HCT116 (cell line): ENCODE data around the gene BCR. TPM values are rescaled to one million over a fixed set of nuclear protein-coding genes. Genes with fewer than 3 reads are reported as not detected.

Experiments used
- ATAC-seq: fragments of 200-7000 bp; cut with Tn5 transposase; 2 replicates; pipeline ENCODE4 v1.9.1; 2020; ENCODE audit warnings: mild to moderate bottlenecking, moderate library complexity
- BruUV-seq: library from RNA; stranded (reverse); fragments of 400-500 nt; replicated peaks from 2 replicates; lab custom pipeline; 2021; lab: Mats Ljungman, UMichigan
- CTCF ChIA-PET: fragments of 300-600 bp; sonication (Branson Sonifier 250); formaldehyde crosslinking; loops from one replicate; lab custom pipeline; 2021; ENCODE audit warnings: antibody characterized with exemption; lab: Charles Lee
- POLR2A ChIA-PET: fragments of 300-600, 350-600 bp; sonication (Branson Sonifier 250); formaldehyde crosslinking; loops from one replicate; lab custom pipeline; 2021; ENCODE audit warnings: antibody characterized with exemption; lab: Charles Lee
- RAD21 ChIA-PET, 2 experiments: fragments of 300-600 bp; sonication (Branson Sonifier 250); formaldehyde crosslinking; loops; one replicate each; lab custom pipeline; 2023; ENCODE audit warnings: low total read pairs in 2 of 2; ENCODE audit not compliant: uncharacterized antibody in 2 of 2, unreplicated experiment in 2 of 2, low non-redundant PET in 1 of 2; lab: Charles Lee
- DNase-seq: peaks from one replicate; pipeline ENCODE4 v3.0.0-alpha.2; 2010; ENCODE audit warnings: low read depth, low spot score
- H2AFZ ChIP-seq: fragments of 200-600 bp; shearing (Covaris generic), sonication (generic); 2 replicates; pipeline ENCODE4 v1.6.1; 2017; ENCODE audit warnings: low read depth, mixed run types, mixed read lengths, antibody characterized with exemption, low read length; ENCODE audit not compliant: poor library complexity, severe bottlenecking
- H3K27ac ChIP-seq: 2 replicates; pipeline ENCODE4 v1.5.1; 2012; ENCODE audit warnings: low read depth, low read length
- H3K27me3 ChIP-seq: fragments of 200-600 bp; sonication (generic); 2 replicates; pipeline ENCODE4 v1.6.1; 2016; ENCODE audit warnings: mixed run types, low read length, mixed read lengths; ENCODE audit not compliant: insufficient read depth
- H3K36me3 ChIP-seq, 2 experiments: fragments of 200-500 bp in 1 of 2; fragments of 200-600 bp in 1 of 2; sonication (Bioruptor generic) in 1 of 2; sonication (generic) in 1 of 2; 2 replicates each; pipeline versions ENCODE4 v1.5.1 to v1.6.1; 2014 to 2016; ENCODE audit warnings: low read length in 2 of 2, inconsistent platforms in 1 of 2, mixed read lengths in 1 of 2, mixed run types in 1 of 2; ENCODE audit not compliant: insufficient read depth in 2 of 2, control insufficient read depth in 1 of 2
- H3K4me1 ChIP-seq, 2 experiments: fragments of 200-600 bp in 1 of 2; sonication (generic) in 1 of 2; 2 replicates each; pipeline versions ENCODE4 v1.5.1 to v1.6.1; 2012 to 2017; ENCODE audit warnings: low read length in 2 of 2, inconsistent platforms in 1 of 2, mild to moderate bottlenecking in 1 of 2, mixed read lengths in 1 of 2, mixed run types in 1 of 2, moderate library complexity in 1 of 2; ENCODE audit not compliant: insufficient read depth in 2 of 2, control insufficient read depth in 1 of 2
- H3K4me2 ChIP-seq: fragments of 200-600 bp; sonication (generic); 2 replicates; pipeline ENCODE4 v1.6.1; 2017; ENCODE audit warnings: mixed run types, low read length, mixed read lengths
- H3K4me3 ChIP-seq, 2 experiments: fragments of 200-600 bp in 1 of 2; sonication (generic) in 1 of 2; replicated peaks in 1 of 2; 2 replicates each; pipeline ENCODE4 v1.5.1; 2011 to 2016; ENCODE audit warnings: low read length in 2 of 2, control low read depth in 1 of 2, low read depth in 1 of 2, mild to moderate bottlenecking in 1 of 2, mixed read lengths in 1 of 2, mixed run types in 1 of 2
- H3K79me2 ChIP-seq: fragments of 200-600 bp; sonication (generic); 2 replicates; pipeline ENCODE4 v1.6.1; 2017; ENCODE audit warnings: mild to moderate bottlenecking, mixed run types, low read length, moderate library complexity, mixed read lengths; ENCODE audit not compliant: insufficient read depth
- H3K9ac ChIP-seq: fragments of 200-600 bp; sonication (generic); 2 replicates; pipeline ENCODE4 v1.6.1; 2016; ENCODE audit warnings: low read length, mixed read lengths
- H3K9me2 ChIP-seq: fragments of 200-600 bp; sonication (generic), shearing (Covaris generic); 2 replicates; pipeline ENCODE4 v1.6.1; 2017; ENCODE audit warnings: mixed run types, mild to moderate bottlenecking, moderate library complexity; ENCODE audit not compliant: insufficient read depth
- H3K9me3 ChIP-seq, 2 experiments: fragments of 200-500 bp in 1 of 2; fragments of 200-600 bp in 1 of 2; sonication (Bioruptor generic) in 1 of 2; sonication (generic) in 1 of 2; 2 replicates each; pipeline ENCODE4 v1.6.1; 2014 to 2017; ENCODE audit warnings: low read length in 2 of 2, mixed read lengths in 2 of 2, inconsistent platforms in 1 of 2, low read depth in 1 of 2, mild to moderate bottlenecking in 1 of 2, mixed run types in 1 of 2, moderate library complexity in 1 of 2; ENCODE audit not compliant: control insufficient read depth in 1 of 2, insufficient read depth in 1 of 2
- H4K20me1 ChIP-seq: fragments of 200-600 bp; sonication (generic), shearing (Covaris generic); 2 replicates; pipeline ENCODE4 v1.6.1; 2017; ENCODE audit warnings: mixed run types, mild to moderate bottlenecking, moderate library complexity; ENCODE audit not compliant: insufficient read depth
- CBX3 ChIP-seq: IDR thresholded peaks from 2 replicates; pipeline ENCODE4 v1.6.1; 2012; ENCODE audit warnings: low read depth
- FOSL1 ChIP-seq: IDR thresholded peaks from 2 replicates; pipeline ENCODE4 v1.6.1; 2012; ENCODE audit warnings: low read depth
- JUND ChIP-seq: IDR thresholded peaks from 2 replicates; pipeline ENCODE4 v1.6.1; 2012
- MAX ChIP-seq: IDR thresholded peaks from 2 replicates; pipeline ENCODE4 v1.6.1; 2012
- POLR2AphosphoS5 ChIP-seq: IDR thresholded peaks from 2 replicates; pipeline ENCODE4 v1.6.1; 2011; ENCODE audit warnings: mild to moderate bottlenecking, low read depth, low read length, moderate library complexity
- RAD21 ChIP-seq: IDR thresholded peaks from 2 replicates; pipeline ENCODE4 v1.6.1; 2012; ENCODE audit warnings: low read depth, mild to moderate bottlenecking
- SP1 ChIP-seq: IDR thresholded peaks from 2 replicates; pipeline ENCODE4 v1.6.1; 2012; ENCODE audit warnings: low read depth
- SRF ChIP-seq: IDR thresholded peaks from 2 replicates; pipeline ENCODE4 v1.6.1; 2012; ENCODE audit warnings: low read depth
- YY1 ChIP-seq: IDR thresholded peaks from 2 replicates; pipeline ENCODE4 v1.6.1; 2011; ENCODE audit warnings: low read length, low read depth, moderate library complexity, mild to moderate bottlenecking; ENCODE audit not compliant: insufficient replicate concordance; ENCODE audit errors: extremely low read depth
- ZBTB33 ChIP-seq: IDR thresholded peaks from 2 replicates; pipeline ENCODE4 v1.6.1; 2011; ENCODE audit warnings: mild to moderate bottlenecking, low read length, moderate library complexity; ENCODE audit not compliant: insufficient replicate concordance; ENCODE audit errors: extremely low read depth
- ZNF274 ChIP-seq: fragments of 200-500 bp; sonication (Bioruptor generic); IDR thresholded peaks from 2 replicates; pipeline ENCODE4 v1.6.1; 2014; ENCODE audit warnings: mild to moderate bottlenecking, low read depth, low read length, inconsistent platforms
- intact Hi-C: fragments of 100-400 bp; cut with micrococcal nuclease; formaldehyde crosslinking; loops from 2 replicates; pipeline ENCODE4 v1.10.0; 2022
- total RNA-seq: library from RNA; stranded (reverse); gene quantifications from one replicate; pipeline ENCODE4 v1.2.1, GENCODE V29; 2021; ENCODE audit not compliant: unreplicated experiment
- TF ChIP-seq, protein P1 (sequence below): IDR thresholded peaks from 2 replicates; pipeline ENCODE4 v1.6.1; 2012
- TF ChIP-seq, protein P2 (sequence below): IDR thresholded peaks from 2 replicates; pipeline ENCODE4 v1.6.1; 2012; ENCODE audit warnings: low read depth

Gene BCR
- total RNA-seq, 1 experiment from 2014 or later, result 39.7 TPM

DNA sequence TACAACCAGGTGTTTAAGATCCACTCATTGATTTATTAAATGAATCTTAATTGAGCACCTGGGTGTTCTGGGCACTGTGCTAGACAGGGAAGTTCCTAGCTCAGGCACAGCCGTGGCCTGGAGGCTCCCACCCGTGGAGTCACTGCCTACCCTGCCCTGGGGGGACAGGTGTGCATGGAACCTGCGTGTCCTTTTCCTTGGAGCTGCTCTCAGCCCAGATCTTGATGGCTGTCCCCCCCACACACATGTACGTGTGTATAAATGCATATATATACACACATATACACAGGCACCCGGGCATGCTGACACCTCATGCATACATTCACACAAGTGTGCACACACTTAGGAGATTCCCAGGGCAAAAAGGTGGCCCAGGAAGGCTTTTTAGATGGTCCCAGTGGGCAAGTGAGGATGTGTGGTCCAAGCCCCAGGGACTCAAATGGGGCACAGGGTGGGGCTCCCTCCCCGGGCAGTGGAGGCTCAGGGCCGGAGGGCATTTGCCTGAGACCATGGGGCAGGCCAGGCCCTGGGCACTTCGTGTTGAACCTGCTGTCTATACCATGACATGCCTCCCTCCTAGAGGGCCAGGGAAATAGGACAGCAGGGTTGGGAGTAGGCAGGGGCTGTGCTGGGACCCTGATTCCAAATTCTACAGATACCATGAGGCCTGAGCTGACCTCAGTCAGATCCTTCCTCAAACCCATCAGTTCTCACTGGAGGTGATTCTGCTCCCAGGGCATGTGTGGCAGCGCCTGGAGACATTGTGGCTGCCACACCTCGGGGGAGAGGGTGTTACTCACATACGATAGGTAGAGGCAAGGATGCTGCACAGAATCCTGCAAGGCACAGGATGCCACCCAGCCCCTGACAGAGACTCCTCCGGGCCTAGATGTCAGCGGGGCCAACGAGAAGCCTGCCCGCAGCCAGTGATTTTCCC is 77.8 kb downstream of the BCR start:
- Histone ChIP-seq H3K4me2 (no peak overlapping the region), H3K9ac (no peak overlapping the region), H2AFZ (no peak overlapping the region), H3K9me2 (no peaks in the 10 kb centered on the region), H3K79me2 (peaks cover 16% of the 10 kb centered on the region; the same call in 1 of the 2 replicates), H3K4me3 (no peak overlapping the region), H4K20me1 (no peaks in the 10 kb centered on the region), H3K27ac (no peak overlapping the region), H3K9me3 (no peaks in the 10 kb centered on the region), H3K27me3 (no peaks in the 10 kb centered on the region), H3K36me3 (peaks cover 8 to 12% of the 10 kb centered on the region in 2 experiments; a peak in 3 of 4 replicates), H3K4me1 (no peaks in the 10 kb centered on the region; a peak in 1 of 4 replicates)
- TF ChIP-seq POLR2AphosphoS5 (no peak), YY1 (no peak), RAD21 (no peak), SP1 (no peak)
- ChIA-PET CTCF (no interaction called here), RAD21 (no interaction called here), POLR2A (no interaction called here)
- intact Hi-C loops, result no loop called here
- no TSS peak for BruUV-seq
- DNase-seq (no peak), ATAC-seq (no peak)

GRCh38 chr22:23258826-23259170 is 78.5 kb downstream of the BCR start:
- RAD21 ChIA-PET, result no interaction called here
- Histone ChIP-seq H4K20me1 (no peaks in the 10 kb centered on the region), H3K4me1 (no peaks in the 10 kb centered on the region; a peak in 1 of 4 replicates), H3K4me3 (no peak overlapping the region), H3K9me3 (no peaks in the 10 kb centered on the region), H3K9me2 (no peaks in the 10 kb centered on the region), H3K79me2 (peaks cover 16% of the 10 kb centered on the region; the same call in 1 of the 2 replicates), H3K9ac (no peak overlapping the region), H3K4me2 (no peak overlapping the region), H3K36me3 (peaks cover 8 to 15% of the 10 kb centered on the region in 2 experiments; a peak in 3 of 4 replicates), H2AFZ (no peak overlapping the region), H3K27me3 (no peaks in the 10 kb centered on the region), H3K27ac (no peak overlapping the region)
- CTCF ChIA-PET, result no interaction called here
- ATAC-seq (no peak), DNase-seq (no peak)
- POLR2A ChIA-PET, result no interaction called here
- intact Hi-C loops, result no loop called here
- BruUV-seq, result no TSS peak
- TF ChIP-seq FOSL1 (no peak), CBX3 (no peak), ZNF274 (no peak), RAD21 (no peak), POLR2AphosphoS5 (no peak), MAX (no peak), JUND (no peak), SRF (no peak), ZBTB33 (no peak)
- TF ChIP-seq, protein P1, sequence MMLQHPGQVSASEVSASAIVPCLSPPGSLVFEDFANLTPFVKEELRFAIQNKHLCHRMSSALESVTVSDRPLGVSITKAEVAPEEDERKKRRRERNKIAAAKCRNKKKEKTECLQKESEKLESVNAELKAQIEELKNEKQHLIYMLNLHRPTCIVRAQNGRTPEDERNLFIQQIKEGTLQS, result no peak
- TF ChIP-seq, protein P2, sequence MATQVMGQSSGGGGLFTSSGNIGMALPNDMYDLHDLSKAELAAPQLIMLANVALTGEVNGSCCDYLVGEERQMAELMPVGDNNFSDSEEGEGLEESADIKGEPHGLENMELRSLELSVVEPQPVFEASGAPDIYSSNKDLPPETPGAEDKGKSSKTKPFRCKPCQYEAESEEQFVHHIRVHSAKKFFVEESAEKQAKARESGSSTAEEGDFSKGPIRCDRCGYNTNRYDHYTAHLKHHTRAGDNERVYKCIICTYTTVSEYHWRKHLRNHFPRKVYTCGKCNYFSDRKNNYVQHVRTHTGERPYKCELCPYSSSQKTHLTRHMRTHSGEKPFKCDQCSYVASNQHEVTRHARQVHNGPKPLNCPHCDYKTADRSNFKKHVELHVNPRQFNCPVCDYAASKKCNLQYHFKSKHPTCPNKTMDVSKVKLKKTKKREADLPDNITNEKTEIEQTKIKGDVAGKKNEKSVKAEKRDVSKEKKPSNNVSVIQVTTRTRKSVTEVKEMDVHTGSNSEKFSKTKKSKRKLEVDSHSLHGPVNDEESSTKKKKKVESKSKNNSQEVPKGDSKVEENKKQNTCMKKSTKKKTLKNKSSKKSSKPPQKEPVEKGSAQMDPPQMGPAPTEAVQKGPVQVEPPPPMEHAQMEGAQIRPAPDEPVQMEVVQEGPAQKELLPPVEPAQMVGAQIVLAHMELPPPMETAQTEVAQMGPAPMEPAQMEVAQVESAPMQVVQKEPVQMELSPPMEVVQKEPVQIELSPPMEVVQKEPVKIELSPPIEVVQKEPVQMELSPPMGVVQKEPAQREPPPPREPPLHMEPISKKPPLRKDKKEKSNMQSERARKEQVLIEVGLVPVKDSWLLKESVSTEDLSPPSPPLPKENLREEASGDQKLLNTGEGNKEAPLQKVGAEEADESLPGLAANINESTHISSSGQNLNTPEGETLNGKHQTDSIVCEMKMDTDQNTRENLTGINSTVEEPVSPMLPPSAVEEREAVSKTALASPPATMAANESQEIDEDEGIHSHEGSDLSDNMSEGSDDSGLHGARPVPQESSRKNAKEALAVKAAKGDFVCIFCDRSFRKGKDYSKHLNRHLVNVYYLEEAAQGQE, result no peak
